ENCODE measurements around the gene PTMA.

DNA sequence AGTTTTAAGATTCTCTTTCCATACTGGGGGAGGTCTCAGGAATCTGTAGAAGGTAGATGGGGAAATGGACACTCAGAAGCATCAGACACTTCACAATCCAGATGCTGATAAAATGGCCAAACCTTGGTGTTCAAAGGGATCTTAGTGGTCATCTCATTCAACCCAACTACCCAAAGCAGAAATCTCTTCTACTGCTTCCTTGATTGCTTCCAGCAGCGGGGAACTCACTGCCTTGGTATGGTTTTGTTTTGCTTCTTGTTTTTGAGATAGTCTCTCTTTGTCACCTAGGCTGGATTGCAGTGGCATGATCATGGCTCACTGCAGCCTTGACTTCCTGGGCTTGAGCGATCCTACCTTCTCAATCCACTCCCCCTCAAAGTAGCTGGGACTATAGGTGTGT is 39.3 kb upstream of the PTMA start:
- no peak for TF ChIP-seq EZH2 (IDR thresholded peaks at IDR 0.05; ENCODE audit: low read length, unreplicated experiment)
- TF ChIP-seq, protein P1, sequence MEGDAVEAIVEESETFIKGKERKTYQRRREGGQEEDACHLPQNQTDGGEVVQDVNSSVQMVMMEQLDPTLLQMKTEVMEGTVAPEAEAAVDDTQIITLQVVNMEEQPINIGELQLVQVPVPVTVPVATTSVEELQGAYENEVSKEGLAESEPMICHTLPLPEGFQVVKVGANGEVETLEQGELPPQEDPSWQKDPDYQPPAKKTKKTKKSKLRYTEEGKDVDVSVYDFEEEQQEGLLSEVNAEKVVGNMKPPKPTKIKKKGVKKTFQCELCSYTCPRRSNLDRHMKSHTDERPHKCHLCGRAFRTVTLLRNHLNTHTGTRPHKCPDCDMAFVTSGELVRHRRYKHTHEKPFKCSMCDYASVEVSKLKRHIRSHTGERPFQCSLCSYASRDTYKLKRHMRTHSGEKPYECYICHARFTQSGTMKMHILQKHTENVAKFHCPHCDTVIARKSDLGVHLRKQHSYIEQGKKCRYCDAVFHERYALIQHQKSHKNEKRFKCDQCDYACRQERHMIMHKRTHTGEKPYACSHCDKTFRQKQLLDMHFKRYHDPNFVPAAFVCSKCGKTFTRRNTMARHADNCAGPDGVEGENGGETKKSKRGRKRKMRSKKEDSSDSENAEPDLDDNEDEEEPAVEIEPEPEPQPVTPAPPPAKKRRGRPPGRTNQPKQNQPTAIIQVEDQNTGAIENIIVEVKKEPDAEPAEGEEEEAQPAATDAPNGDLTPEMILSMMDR (conservative IDR thresholded peaks at IDR 0.05; ENCODE audit: low read depth, low read length) = no peak
